Central memory CD8-positive, alpha-beta T cell (primary cell): ENCODE results near the gene NPAS2.
A peak's percentile ranks its signal among the peaks of the same experiment; 100 is the strongest.

Source experiments
- ATAC-seq: fragments of 150-1000 bp; cut with Tn5 transposase; replicated peaks from 2 replicates; pipeline ENCODE4 v1.10.0; 2022; ENCODE audit warnings: mild to moderate bottlenecking, moderate FRiP score, moderate number of reproducible peaks; ENCODE audit not compliant: poor library complexity, severe bottlenecking; ENCODE audit errors: extremely low read depth
- DNase-seq, 2 donors: peaks; one replicate each; pipeline ENCODE4 v3.0.0; 2021; ENCODE audit warnings: low spot score in 2 of 2
- H3K27ac Mint-ChIP-seq: one replicate; pipeline ENCODE4 v1.8.0; 2022; ENCODE audit warnings: low read depth, mild to moderate bottlenecking, moderate library complexity, mixed read lengths
- H3K27me3 Mint-ChIP-seq: one replicate; pipeline ENCODE4 v1.8.0; 2022; ENCODE audit warnings: mixed read lengths
- H3K36me3 Mint-ChIP-seq: one replicate; pipeline ENCODE4 v1.8.0; 2022; ENCODE audit warnings: mild to moderate bottlenecking, moderate library complexity, mixed read lengths; ENCODE audit not compliant: insufficient read depth
- H3K4me1 Mint-ChIP-seq: one replicate; pipeline ENCODE4 v1.8.0; 2022; ENCODE audit warnings: mixed read lengths
- H3K4me3 Mint-ChIP-seq: one replicate; pipeline ENCODE4 v1.8.0; 2022; ENCODE audit warnings: mild to moderate bottlenecking, moderate library complexity, mixed read lengths
- H3K9me3 Mint-ChIP-seq: one replicate; pipeline ENCODE4 v1.8.0; 2022; ENCODE audit warnings: mixed read lengths

The NPAS2 gene

DNA sequence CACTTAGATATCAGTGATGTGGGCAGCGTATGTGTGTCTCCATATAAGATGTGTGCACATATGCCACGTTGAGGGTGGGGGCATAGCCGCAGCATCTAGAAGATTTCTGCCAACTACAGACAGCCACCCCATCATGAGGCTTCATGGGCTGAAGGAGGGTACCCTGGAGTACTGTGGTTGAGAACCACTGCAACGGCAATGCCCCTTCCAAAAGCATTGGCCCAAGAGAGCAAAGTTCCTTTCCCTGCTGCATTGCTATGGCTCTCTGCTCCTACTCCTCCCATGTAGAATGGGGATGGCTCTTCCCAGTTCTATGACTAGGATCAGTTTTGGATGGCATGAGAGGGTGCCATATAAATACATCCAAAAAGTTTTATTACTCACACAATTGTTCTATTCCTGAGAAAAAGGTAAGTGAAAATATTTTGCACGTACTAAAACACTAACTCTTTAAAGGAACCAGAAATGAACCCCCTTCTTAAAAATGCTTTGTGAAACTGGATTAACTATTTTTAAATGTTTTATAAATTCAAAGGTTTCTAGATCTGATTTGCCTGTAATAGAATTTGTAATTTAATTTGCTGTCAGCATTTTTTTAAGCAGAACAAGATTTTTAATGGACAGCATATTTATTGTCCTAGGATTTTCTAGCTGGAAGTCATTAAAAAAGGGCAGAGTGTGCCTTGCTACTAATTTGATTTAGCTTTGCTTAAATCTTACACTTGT lies 177.7 kb downstream of the NPAS2 start:
- no peak overlapping the region for H3K27ac Mint-ChIP-seq
- H3K4me1 Mint-ChIP-seq, result peaks cover 10% of the 10 kb centered on the region
- H3K4me3 Mint-ChIP-seq, result no peak overlapping the region
- DNase-seq (no peak), ATAC-seq (no peak)
- no peaks in the 10 kb centered on the region for H3K9me3 Mint-ChIP-seq
- no peaks in the 10 kb centered on the region for H3K27me3 Mint-ChIP-seq
- peaks cover 6% of the 10 kb centered on the region for H3K36me3 Mint-ChIP-seq

DNA sequence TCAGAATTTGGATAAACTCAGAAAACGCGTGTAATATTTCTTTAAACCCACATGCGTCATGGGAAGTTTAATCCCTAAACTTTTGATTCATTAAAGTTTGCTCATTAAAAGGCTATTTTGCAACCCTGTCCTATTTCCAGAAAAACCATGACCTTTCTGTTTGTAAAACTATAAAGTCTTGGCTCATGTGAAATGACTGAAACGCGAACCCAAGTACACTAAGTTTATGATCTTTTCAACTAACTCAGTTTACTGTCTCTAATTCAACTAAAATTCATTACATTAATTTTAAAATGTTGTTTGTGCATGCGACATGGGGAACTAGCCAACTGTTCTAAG lies 178.3 kb downstream of the NPAS2 start:
- no peak overlapping the region for H3K27ac Mint-ChIP-seq
- no peak overlapping the region for H3K4me3 Mint-ChIP-seq
- DNase-seq, result no peak
- peaks cover 16% of the 10 kb centered on the region for H3K4me1 Mint-ChIP-seq
- H3K9me3 Mint-ChIP-seq, result no peaks in the 10 kb centered on the region
- H3K36me3 Mint-ChIP-seq, result peaks cover 11% of the 10 kb centered on the region
- H3K27me3 Mint-ChIP-seq, result no peaks in the 10 kb centered on the region
- ATAC-seq, result no peak

DNA sequence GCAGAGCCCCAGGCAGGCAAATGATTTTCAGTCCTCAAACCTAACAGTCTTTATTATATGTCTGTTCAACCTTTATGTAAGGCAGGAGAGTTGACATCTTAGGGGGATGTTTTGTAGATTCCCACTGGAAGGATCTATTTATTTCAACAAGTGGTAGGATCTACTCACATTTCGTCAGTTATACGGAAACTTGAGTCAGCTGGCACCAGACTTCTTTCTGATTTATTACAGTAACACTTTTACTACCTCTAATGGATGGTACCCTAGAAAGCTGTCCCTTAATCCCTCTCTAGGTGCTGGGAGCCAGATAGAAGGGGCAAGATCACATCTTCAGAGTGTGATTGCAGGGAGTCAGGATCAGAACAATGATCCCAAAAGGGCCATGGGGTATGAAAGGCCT lies 180.1 kb downstream of the NPAS2 start:
- peaks cover 29% of the 10 kb centered on the region for H3K36me3 Mint-ChIP-seq
- no peaks in the 10 kb centered on the region for H3K27me3 Mint-ChIP-seq
- no peak overlapping the region for H3K4me3 Mint-ChIP-seq
- ATAC-seq, result no peak
- no peaks in the 10 kb centered on the region for H3K9me3 Mint-ChIP-seq
- no peak for DNase-seq
- peaks cover 34% of the 10 kb centered on the region for H3K4me1 Mint-ChIP-seq
- H3K27ac Mint-ChIP-seq, result no peak overlapping the region

GRCh38 chr2:101001691-101002561 lies 182.0 kb downstream of the NPAS2 start, which contains the start of gene RPL31:
RPL31 (plus strand) TSS chr2:101002289; CDS start chr2:101002702, 413 bp downstream.
- Mint-ChIP-seq H3K36me3 (peaks cover 44% of the 10 kb centered on the region), H3K27me3 (no peaks in the 10 kb centered on the region), H3K27ac (peak within 1 kb of the TSS; percentile 94), H3K4me1 (peaks cover 45% of the 10 kb centered on the region), H3K9me3 (no peaks in the 10 kb centered on the region), H3K4me3 (peak within 1 kb of the TSS; percentile 87)
- peak; percentile 91 for ATAC-seq
- DNase-seq, result peak; percentile 90 to 93

GRCh38 chr2:101002562-101003277 lies 182.8 kb downstream of the NPAS2 start:
- Mint-ChIP-seq H3K36me3 (peaks cover 48% of the 10 kb centered on the region), H3K4me3 (peak overlapping the region; percentile 87), H3K27ac (peak overlapping the region; percentile 94), H3K4me1 (peaks cover 52% of the 10 kb centered on the region), H3K9me3 (no peaks in the 10 kb centered on the region), H3K27me3 (no peaks in the 10 kb centered on the region)
- DNase-seq (no peak), ATAC-seq (peak; percentile 41)

DNA sequence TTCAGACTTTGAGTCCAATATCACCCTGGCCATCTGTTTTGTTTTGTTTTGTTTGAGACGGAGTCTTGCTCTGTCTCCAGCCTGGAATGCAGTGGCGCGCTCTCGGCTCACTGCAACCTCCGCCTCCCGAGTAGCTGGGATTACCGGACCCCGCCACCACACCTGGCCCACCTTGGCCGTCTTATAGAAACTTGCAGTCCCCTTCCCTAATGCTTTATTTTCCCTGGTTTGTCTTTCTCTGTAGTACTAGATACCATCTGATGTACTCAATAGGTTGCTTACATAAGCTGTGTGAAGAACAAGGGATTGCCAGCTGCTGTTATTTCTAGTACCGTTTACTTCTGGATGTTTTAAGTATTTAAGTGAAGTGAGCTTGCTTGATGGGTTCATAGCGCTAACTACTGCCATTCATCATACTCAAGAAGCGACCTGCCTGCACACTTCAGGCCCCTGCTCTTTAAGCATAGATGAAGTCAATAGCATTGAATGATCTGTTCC lies 183.4 kb downstream of the NPAS2 start:
- peak overlapping the region; percentile 87 for H3K4me3 Mint-ChIP-seq
- H3K36me3 Mint-ChIP-seq, result peaks cover 55% of the 10 kb centered on the region
- H3K9me3 Mint-ChIP-seq, result no peaks in the 10 kb centered on the region
- ATAC-seq, result no peak
- peaks cover 54% of the 10 kb centered on the region for H3K4me1 Mint-ChIP-seq
- H3K27ac Mint-ChIP-seq, result peak overlapping the region; percentile 94
- no peak for DNase-seq
- no peaks in the 10 kb centered on the region for H3K27me3 Mint-ChIP-seq

- peaks cover 65% of the 10 kb centered on the region for H3K36me3 Mint-ChIP-seq
- H3K9me3 Mint-ChIP-seq, result no peaks in the 10 kb centered on the region
- peak overlapping the region; percentile 87 for H3K4me3 Mint-ChIP-seq
- H3K27ac Mint-ChIP-seq, result peak overlapping the region; percentile 94
- ATAC-seq (no peak), DNase-seq (no peak)
- peaks cover 61% of the 10 kb centered on the region for H3K4me1 Mint-ChIP-seq
- H3K27me3 Mint-ChIP-seq, result no peaks in the 10 kb centered on the region
Measured at GRCh38 chr2:101004620-101005325, 184.8 kb downstream of the NPAS2 start.

DNA sequence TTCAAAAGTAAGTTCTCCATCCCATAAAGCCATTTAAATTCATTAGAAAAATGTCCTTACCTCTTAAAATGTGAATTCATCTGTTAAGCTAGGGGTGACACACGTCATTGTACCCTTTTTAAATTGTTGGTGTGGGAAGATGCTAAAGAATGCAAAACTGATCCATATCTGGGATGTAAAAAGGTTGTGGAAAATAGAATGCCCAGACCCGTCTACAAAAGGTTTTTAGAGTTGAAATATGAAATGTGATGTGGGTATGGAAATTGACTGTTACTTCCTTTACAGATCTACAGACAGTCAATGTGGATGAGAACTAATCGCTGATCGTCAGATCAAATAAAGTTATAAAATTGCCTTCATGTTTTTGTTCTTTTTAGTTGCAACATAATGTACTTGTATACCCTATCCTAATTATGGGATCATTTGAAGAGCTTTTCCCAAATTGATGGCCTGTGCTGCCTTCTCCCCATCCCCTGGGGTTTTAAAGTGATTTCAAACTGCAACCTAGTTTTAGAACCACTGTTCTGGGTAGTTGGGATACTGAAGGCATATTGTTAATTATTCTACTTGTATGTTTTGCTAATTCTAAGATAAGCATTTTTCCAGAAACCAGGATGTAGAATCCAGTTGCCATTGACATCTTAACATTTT lies 186.3 kb downstream of the NPAS2 start:
- H3K4me3 Mint-ChIP-seq, result no peak overlapping the region
- no peak overlapping the region for H3K27ac Mint-ChIP-seq
- H3K27me3 Mint-ChIP-seq, result no peaks in the 10 kb centered on the region
- peaks cover 67% of the 10 kb centered on the region for H3K4me1 Mint-ChIP-seq
- no peak for DNase-seq
- peaks cover 73% of the 10 kb centered on the region for H3K36me3 Mint-ChIP-seq
- no peak for ATAC-seq
- H3K9me3 Mint-ChIP-seq, result no peaks in the 10 kb centered on the region

DNA sequence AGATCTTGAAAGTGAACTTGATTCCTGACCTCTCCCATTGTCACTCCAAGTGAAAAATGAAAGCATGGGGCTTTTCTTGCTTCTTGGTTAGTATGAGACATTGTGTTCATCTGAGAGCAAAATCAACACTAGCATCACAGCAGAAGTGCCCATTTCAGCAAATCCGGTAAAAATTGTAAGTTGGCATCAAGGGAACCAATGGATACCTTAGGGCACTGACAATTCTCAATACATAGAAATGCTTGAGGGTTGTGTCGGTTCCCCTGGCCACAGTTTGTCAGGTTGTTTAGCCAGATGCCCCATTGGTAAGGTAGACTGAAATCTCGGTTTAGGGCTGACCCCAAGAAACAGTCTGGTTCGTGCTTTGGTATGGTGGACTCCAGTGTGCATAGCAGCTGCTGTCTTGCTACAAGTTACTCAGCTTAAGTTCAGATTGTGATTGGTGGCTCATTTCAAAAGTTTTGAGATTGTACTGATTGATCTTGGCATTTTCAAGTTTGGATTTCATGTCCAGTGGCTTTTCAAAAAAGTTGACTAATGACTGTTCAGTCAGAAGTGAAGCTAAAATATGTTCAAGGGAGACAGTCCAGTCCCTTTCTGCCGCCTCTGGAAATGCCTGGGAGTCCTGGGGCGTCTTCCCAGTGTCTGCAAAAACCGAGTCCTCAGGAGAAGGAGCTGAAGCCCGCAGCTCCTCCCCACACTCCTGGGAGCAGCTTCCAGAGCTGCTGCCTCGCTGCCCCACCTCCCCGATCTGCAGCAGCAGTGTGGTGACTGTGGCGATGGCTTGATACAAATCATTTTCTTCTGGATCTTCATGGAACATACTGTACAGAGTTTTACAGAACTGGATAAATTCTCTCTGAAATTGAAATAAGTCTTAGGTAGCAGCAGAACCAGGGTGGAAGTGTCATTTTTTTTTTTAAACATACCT lies 187.7 kb downstream of the NPAS2 start:
- peaks cover 65% of the 10 kb centered on the region for H3K4me1 Mint-ChIP-seq
- peaks cover 73% of the 10 kb centered on the region for H3K36me3 Mint-ChIP-seq
- no peak overlapping the region for H3K27ac Mint-ChIP-seq
- ATAC-seq, result no peak
- no peaks in the 10 kb centered on the region for H3K9me3 Mint-ChIP-seq
- no peak overlapping the region for H3K4me3 Mint-ChIP-seq
- no peaks in the 10 kb centered on the region for H3K27me3 Mint-ChIP-seq
- no peak for DNase-seq

DNA sequence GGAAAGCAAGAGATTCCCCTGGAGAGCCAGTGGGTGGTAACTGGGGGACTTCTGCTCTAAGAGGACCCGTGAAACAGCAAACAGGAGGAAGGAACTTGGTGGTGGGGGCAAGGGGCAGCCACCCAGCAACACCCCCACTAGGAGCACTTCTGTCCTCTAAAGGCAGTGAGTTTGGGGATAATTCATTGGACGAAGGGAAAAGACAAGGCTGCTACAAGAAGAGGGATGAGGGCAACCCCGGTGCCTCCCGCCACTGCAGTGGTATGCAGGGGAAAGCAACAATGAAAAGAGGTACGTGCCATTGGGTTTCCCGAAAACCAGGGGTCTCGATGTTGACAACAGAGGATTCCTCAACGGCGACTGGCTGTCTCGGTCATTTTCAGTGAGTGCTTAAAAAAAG lies 191.2 kb downstream of the NPAS2 start:
- peaks cover 48% of the 10 kb centered on the region for H3K36me3 Mint-ChIP-seq

More for the DNA sequence above, 191.2 kb downstream of the NPAS2 start:
- no peak for ATAC-seq
- peak overlapping the region; percentile 72 for H3K27ac Mint-ChIP-seq
- H3K27me3 Mint-ChIP-seq, result no peaks in the 10 kb centered on the region
- DNase-seq, result no peak
- no peaks in the 10 kb centered on the region for H3K9me3 Mint-ChIP-seq
- peaks cover 34% of the 10 kb centered on the region for H3K4me1 Mint-ChIP-seq
- no peak overlapping the region for H3K4me3 Mint-ChIP-seq
